Gastrocnemius medialis (tissue), 4 donors: ENCODE measurements around the gene TPRG1L.

Experiments used
- POLR2A ChIP-seq, 2 donors: fragments of 450-650 bp; IDR thresholded peaks; one replicate each; pipeline ENCODE4 v1.6.1; 2017; ENCODE audit warnings: antibody characterized with exemption in 2 of 2, mild to moderate bottlenecking in 2 of 2, moderate library complexity in 2 of 2
- TF ChIP-seq, protein P1 (sequence below), 5 experiments: fragments of 450-650 bp in 3 of 5; fragments of 200-600 bp in 2 of 5; sonication (generic) in 2 of 5; IDR thresholded peaks in 4 of 5; conservative IDR thresholded peaks in 1 of 5; 1 replicate in 4 of 5; 2 replicates in 1 of 5; pipeline ENCODE4 v1.5.1; 2016 to 2019; ENCODE audit warnings: antibody characterized with exemption in 5 of 5, mild to moderate bottlenecking in 3 of 5, moderate library complexity in 3 of 5

DNA sequence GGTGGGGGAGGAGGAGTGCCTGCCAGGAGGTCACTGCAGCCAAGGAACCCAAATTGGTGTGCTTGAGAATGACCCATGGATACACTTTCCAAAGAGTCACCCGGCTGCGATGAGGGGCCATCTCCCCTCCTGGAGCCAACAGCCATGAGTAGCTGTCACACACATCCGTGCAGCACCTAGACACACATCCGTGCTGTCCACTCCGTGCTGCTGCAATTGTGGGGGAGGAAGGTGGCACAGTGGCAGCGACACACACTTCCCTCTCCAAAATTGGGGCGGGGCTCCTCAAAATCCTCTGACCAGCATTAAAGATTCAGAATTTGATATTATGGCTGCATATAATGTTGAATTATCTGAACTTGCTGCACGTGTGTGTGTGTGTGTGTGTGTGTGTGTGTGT is 43.3 kb downstream of the TPRG1L start:
- TF ChIP-seq, protein P1, sequence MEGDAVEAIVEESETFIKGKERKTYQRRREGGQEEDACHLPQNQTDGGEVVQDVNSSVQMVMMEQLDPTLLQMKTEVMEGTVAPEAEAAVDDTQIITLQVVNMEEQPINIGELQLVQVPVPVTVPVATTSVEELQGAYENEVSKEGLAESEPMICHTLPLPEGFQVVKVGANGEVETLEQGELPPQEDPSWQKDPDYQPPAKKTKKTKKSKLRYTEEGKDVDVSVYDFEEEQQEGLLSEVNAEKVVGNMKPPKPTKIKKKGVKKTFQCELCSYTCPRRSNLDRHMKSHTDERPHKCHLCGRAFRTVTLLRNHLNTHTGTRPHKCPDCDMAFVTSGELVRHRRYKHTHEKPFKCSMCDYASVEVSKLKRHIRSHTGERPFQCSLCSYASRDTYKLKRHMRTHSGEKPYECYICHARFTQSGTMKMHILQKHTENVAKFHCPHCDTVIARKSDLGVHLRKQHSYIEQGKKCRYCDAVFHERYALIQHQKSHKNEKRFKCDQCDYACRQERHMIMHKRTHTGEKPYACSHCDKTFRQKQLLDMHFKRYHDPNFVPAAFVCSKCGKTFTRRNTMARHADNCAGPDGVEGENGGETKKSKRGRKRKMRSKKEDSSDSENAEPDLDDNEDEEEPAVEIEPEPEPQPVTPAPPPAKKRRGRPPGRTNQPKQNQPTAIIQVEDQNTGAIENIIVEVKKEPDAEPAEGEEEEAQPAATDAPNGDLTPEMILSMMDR (IDR thresholded peaks at IDR 0.05 in 4 of 5, conservative IDR thresholded peaks at IDR 0.05 in 1 of 5): no peak
- TF ChIP-seq POLR2A (IDR thresholded peaks at IDR 0.05): no peak
